ENCODE data around the gene PWWP2B.
"Not testable (repeated sequence)": the region's sequence is repeated elsewhere in the genome, so short reads cannot be mapped to it uniquely, and the experiment has no call there.

PWWP2B gene

GRCh38 chr10:132433671-132434340 lies 36.8 kb downstream of the PWWP2B start:
- DNase-seq (ENCODE audit: low spot score): no peak

DNA sequence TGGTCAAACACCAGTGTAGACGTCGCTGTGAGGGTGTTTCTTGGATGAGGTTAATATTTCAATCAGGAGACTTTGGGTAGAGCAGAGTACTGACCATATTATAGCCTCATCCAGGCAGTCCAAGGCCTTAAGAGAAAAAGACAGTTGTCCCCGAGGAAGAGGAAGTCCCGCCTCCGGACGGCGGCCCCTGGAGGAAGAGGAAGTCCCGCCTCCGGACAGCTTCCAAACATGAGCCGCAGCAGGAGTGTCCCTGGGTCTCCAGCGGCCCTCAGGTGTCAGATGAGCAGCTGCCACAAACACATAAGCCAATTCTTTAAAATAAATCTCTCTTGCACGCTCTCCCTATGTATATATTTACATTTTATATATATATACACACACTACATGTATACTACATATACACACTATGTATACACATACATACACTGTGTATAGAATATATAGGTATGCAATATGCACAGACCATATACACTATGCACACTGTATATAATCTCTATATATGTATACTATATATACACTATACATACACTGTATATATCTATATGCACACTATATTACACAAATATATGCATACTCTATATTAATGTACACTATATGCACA lies 37.5 kb downstream of the PWWP2B start:
- DNase-seq (ENCODE audit: low spot score): no peak

- DNase-seq (ENCODE audit: low spot score): not testable (repeated sequence)
Observed at GRCh38 chr10:132435320-132435719, 38.3 kb downstream of the PWWP2B start.

DNA sequence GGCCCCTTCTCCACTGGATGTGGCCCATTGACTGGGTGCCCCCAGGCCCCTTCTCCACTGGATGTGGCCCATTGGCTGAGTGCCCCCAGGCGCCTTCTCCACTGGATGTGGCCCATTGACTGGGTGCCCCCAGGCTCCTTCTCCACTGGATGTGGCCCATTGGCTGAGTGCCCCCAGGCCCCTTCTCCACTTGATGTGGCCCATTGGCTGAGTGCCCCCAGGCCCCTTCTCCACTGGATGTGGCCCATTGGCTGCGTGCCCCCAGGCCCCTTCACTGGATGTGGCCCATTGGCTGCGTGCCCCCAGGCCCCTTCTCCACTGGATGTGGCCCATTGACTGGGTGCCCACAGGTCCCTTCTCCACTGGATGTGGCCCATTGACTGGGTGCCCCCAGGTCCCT lies 39.1 kb downstream of the PWWP2B start:
- DNase-seq (ENCODE audit: low spot score): not testable (repeated sequence)

DNA sequence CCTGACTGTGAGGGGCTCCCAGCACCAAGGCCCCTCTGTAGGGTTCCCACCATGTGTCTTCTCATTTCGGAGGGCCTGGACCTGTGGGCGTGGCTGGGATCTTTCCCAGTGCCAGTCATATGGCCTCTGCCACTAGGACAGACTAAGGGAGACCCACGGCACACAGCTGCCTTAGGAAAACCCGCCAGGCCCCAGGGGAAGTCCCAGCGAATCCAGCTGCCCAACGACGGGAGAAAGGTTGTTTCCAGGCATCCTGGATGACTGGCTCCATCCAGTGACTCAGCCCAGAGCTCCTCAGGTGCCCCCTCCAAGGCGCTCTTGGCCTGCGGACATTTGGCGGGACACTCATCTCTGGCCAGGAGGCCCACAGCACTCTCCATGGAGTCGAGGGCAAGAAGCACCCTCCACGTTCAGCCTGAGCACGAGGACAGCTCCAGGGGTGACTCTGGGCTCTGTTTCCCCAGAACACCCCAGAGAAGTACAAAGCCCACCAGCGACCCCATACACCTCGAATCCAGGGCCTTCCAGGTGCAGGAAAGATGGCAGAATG lies 39.9 kb downstream of the PWWP2B start:
- DNase-seq (ENCODE audit: low spot score): no peak

GRCh38 chr10:132437541-132437950 lies 40.5 kb downstream of the PWWP2B start:
- DNase-seq (ENCODE audit: low spot score): no peak

DNA sequence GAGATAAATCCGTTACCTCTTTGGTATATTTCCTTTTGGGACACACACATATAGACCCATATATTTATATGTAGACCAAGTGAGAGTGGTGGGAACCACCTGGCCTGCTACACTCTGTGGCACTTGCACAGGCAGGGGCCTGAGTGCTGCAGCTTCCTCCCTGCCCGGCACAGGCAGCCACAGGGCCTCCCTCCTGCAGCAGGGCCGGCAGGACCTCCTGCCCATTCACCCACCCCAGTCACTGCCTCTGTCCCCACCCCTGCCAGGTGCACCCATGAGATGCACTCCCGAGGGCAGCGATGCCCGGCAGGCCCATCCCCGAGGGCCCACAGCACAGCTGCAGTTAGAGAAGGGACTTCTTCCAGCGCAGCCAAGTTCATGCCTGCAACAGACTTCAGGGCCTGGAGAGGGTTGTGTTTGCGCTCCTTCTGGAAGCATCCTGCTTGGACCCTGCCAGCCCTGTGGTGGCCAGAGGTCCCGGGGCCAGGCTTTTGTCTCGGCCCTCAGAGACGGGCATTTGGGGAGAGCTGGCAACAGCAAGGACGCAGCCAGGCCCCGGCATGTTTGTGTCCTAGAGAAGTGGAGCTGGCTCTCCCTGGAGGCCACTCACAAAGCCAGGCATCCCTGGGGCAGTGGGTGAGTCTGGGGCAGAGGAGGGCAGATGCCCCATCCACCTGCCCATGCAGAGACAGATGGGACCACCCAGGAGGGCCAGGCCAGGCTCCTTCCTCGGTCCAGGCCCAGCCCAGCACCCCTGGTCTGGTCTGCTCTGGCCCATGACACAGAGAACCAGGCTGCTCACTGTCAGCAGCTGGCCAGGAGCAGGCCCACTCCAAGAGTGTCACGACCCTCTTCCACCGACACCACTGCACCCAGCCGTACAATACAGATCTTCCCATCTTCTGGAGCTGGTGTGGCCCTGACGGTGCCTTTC lies 41.4 kb downstream of the PWWP2B start:
- no peak for DNase-seq (ENCODE audit: low spot score)

- no peak for DNase-seq (ENCODE audit: low spot score)
Observed at GRCh38 chr10:132439025-132439388, 42.0 kb downstream of the PWWP2B start.

GRCh38 chr10:132439424-132440163 lies 42.6 kb downstream of the PWWP2B start:
- no peak for DNase-seq (ENCODE audit: low spot score)

DNA sequence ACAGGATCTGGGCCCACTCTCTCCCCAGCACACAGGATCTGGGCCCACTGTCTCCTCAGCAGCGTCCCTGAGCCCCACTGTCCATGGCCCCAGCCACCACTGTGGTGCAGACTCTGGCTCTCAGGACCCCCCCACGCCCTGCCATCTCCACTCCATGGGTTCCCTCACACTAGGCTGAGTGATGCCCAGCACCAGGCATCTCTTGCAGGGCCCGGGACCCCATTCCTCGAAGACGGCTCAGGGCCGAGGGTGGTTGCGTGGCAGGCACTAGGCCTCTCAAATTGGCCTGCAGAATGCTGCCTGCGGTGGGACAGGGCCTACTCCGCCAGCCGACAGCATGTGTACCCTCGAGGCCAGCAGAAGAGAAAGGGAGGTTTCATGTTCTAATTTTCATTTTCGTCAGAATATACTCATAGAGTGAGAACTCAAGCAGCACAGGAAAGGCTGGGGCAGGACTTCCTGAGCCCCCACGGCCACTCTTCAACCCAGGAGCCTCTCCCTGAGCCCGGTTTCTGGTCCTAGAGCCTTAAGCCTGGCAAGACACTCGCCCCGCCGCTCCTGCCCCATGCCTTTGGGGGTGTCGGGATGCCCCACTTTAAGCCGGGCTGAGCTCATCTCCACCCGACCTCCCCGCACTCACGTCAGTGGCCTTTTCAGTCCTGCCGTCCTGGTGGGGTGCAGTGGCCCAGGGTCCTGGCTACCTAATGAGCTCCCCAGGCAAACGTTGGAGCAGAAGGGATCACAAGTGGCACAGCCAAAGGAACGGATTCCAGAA lies 44.0 kb downstream of the PWWP2B start:
- no peak for DNase-seq (ENCODE audit: low spot score)

DNA sequence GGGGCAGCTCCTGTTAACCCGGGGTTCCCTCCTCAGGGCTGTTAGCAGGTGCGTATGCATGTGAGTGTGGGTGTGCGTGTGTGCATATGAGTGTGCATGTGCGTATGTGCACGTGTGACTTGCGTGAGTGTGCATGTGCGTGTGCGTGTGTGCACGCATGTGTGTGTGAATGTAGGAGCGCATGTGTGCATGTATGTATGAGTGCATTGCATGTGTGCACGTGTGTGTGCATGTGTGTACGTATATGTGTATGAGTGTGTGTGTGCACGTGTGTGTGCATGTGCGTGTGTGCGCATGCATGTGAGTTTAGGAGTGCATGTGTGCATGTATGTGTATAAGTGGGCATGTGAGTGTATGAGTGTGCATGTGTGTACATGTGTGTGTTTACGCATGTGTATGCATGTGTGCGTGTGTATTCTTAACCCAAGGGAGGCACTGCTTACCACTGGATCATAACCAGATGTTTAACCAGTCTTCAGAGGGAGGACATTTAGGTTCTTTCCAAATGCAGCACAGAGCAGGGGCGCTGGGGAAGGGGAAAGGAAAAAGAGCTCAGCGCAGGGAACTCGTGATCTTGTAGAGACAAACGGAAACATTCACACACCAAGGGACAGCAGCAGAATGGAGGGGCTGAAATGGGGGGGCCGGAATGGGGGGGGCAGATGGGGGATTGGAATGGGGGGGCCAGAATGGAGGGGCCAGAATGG lies 45.0 kb downstream of the PWWP2B start:
- no peak for DNase-seq (ENCODE audit: low spot score)

GRCh38 chr10:132442636-132443035 lies 45.6 kb downstream of the PWWP2B start:
- DNase-seq (ENCODE audit: low spot score): no peak

DNA sequence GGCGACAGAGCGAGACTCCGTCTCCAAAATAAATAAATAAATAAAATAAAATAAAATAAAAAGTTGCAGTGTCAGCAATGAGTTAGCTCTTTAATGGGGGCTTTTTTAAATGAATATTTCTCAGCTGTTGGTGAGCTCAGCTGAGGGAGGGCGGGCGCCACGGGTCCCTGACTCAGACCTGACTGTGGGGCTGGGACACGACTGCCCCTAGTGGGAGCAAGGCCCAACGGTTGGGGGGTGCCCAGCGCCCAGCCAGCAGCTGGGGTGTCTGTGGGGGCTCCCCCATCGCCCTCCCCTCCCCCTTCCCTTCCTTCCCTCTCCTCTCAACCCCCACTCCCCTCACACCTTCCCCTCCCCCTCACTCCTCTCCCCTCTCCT lies 46.6 kb downstream of the PWWP2B start:
- DNase-seq (ENCODE audit: low spot score): no peak

GRCh38 chr10:132443983-132444876 lies 47.2 kb downstream of the PWWP2B start:
- DNase-seq (ENCODE audit: low spot score): no peak

DNA sequence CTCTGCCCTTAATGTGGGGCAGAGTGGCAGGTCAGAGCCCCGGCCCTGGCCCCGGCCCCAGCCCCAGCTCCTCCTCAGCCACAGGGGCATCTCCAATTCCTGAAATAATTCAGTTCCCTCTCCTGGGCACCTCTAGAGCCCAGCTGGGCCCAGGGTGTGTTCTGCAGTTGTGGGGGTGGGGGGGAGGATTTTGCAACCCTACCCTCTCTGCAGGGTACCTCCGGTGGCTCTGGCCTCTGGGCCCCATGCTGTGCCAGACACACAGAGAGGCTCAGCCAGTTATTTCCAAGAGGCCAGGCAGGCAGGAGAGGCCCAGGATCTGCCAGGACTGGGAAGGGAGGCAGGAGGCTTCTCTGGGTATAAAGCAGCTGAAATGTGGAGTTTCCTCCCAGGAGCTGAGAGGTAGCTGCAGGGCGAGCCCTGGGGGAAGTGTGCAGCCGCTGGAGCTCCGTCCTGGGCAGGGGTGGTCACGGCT lies 47.9 kb downstream of the PWWP2B start:
- DNase-seq (ENCODE audit: low spot score): no peak

GRCh38 chr10:132445516-132446194 lies 48.7 kb downstream of the PWWP2B start:
- DNase-seq (ENCODE audit: low spot score): no peak

GRCh38 chr10:132446195-132446581 lies 49.2 kb downstream of the PWWP2B start:
- DNase-seq (ENCODE audit: low spot score): no peak

GRCh38 chr10:132446661-132447445 lies 49.9 kb downstream of the PWWP2B start:
- DNase-seq (ENCODE audit: low spot score): no peak

Measured in ecto neural progenitor cell (in vitro differentiated cells).